Measurements from ENCODE around the gene CRMP1.
A peak's percentile ranks its signal among the peaks of the same experiment; 100 is the strongest.
"Not testable (repeated sequence)": the region's sequence is repeated elsewhere in the genome, so short reads cannot be mapped to it uniquely, and the experiment has no call there.

Gene CRMP1

DNA sequence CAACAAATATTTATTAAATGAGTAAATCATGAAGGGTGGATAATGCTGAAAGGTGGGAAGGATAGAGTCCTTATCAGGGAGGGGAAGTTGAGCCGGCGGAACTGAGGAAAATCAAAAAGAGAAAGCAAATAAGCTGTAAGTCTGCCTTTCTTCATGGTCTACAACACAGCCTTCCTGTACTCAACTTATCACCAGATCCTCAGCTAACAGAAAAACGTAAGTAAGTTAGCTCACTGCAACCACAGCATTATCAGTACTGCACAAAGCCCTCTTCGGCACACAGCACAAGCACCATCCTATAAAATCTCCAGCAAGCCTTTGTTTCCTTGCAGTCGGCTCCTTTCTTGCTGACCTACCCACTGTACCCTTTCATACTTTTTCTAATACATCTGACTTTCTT lies 70.3 kb downstream of the CRMP1 start:
- no peak for DNase-seq (ENCODE audit: low spot score)

DNA sequence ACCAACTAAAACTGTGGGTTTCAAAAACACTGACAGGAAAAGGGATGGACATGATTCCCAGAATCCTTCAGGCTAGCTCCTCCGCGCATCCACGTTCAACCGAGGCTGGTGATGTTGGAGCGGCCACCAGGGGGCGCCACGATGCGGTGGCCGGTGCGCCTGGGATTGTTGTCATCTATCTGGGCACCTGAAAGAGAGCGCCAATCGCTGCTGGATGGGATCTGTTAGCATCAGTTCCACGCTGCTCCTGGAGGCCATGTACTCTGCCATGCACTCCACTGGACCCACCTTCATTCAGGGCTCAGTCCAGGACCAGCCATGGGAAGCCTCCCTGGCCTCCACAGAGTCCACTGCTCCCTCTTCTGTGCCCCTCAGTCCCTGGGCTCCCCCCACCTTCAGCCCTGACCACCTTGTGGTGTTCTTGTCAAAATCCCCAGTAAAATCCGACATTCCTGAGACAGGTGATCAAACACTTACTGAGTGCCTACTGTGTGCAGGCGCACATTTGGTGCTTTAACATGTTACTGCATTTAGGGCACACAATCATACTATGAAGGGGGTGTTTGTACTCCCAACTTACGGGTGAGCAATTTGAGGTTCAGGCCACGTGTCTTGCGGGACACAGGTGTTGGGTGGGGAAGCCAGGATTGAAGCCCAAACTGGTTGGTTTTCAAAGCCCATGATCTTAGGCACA lies 71.1 kb downstream of the CRMP1 start:
- peak; percentile 49 for DNase-seq (ENCODE audit: low spot score)

DNA sequence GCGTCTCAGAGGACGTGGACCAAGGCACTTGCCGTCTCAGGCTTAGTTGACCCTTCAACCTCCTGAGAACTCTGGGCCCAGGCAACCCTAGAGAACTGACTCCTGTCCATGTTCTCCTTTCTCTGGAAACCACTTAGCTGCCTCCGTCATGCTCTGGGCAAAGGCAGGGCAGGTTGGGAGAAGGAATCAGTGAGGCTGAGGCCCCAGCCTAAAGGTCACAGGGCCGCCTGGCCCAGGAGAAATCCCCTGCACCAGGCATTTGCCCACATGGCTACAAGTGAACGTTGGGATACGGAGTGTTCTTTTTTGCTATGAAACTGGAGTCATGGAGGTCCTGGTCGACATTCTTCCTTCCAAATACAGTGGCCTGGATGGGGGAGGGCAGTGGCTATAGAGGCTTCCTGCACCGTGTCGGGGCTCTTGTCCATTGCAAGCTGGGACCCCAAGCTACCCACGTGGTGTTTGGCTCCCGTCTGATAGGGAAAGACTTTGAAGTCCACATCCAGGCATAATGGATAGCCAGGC lies 76.0 kb downstream of the CRMP1 start:
- DNase-seq (ENCODE audit: low spot score) = no peak

DNA sequence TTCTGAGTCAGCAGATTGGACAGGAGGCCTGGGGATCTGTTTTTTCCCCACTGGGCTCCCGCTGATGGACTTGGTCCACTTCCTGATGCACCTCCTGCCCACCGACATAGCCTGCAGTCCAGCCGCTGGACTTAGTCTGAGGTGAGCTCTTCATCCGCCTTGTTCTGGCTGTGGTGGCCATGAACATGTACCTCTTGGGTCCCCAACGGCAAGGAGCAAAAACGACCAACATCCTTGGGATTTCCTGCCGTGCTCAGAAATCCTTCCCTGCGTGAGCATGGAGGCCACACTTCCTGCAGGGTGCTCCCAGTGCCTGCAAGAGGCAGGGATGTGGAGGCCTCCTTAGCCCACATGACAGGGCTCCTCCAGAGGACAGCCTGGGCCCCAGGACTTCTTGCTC lies 76.8 kb downstream of the CRMP1 start:
- no peak for DNase-seq (ENCODE audit: low spot score)

DNA sequence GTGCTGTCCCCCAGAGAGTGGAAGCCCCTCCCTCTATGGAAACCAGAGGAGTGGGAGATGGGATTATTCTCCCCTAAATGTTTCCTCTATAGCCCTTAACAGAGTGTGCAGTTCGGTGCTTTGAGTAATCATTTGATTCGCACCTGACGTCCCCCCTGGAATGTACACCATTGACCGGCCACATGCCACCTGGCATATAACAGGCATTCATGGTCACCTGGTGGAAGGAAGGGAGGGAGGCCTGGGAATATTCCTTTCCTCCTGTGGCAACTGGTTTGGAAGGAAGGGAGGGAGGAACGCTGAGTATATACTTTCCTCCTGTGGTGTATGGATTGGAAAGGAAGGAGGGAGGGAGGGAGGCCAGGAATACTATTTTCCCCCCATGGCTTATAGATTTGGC lies 77.2 kb downstream of the CRMP1 start:
- DNase-seq (ENCODE audit: low spot score) = no peak

DNA sequence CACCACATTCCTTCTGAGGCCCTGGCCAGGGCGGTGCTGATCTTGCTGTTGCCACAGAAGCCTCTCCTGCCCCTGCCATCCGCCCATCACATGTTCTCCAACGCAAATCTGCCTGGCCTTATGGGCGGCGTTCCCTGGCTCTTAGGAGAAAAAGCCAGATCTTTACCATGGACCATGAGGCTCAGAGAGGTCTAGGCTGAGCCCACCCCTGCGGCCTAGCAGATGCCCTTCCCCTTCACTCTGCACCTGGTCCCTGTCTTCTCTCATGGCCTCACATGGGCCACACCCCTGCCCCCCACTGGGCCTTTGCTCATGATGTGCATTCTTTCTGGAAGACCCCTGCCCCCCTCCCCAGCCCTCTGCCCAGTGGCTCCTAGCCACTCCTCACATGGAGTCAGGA lies 78.5 kb downstream of the CRMP1 start:
- DNase-seq (ENCODE audit: low spot score) = no peak

DNA sequence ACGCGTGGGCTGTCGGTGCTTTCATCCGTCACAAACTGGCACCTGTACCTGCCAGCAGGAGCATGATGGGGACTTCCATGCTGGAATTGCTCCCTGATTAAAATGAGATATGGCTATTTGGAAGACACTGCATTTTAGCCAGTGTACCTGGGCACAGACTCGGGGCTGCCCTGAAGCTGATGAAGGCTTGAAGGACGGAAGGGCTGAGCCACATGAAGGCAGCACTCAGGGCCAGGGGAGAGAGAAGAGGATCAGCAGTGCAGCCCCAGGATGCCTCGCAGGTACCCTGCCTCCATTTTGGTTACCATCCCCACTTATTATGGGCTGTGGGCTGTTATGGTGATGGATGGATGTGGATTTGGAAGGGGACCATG lies 79.0 kb downstream of the CRMP1 start:
- DNase-seq (ENCODE audit: low spot score) = no peak

DNA sequence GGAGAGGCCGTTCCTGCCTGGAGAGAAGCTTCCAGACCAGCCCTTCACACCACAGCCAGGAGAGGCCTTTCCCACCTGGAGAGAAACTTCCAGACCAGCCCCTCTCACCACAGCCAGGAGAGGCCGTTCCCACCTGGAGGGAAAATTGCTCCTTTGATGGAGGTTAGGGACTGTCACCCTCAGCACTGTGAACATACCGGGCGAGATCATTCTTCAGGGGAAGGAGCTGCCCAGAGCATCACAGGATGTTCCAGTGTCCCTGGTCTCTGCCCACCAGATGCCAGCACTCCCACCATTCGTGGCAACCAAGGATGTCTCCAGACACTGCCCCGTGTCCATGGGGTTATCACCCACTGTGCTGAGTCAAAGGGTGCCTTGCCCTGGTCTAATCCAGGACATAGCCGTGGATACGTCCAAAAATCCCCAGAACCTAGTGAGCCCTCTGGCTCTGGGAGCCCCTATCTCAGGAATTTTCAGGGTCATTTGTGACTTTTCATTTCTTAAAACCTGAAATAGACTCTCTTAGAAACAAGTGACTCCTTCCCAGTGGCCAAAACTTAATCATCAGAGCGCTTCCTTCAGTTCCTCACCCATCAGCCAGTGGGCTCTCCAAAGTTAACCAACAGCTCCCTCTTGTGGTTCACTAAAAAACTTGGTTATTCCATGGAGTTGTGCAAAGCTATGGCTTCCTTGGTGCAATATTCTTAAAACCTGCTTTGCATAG lies 80.2 kb downstream of the CRMP1 start:
- peak; percentile 87 for DNase-seq (ENCODE audit: low spot score)

DNA sequence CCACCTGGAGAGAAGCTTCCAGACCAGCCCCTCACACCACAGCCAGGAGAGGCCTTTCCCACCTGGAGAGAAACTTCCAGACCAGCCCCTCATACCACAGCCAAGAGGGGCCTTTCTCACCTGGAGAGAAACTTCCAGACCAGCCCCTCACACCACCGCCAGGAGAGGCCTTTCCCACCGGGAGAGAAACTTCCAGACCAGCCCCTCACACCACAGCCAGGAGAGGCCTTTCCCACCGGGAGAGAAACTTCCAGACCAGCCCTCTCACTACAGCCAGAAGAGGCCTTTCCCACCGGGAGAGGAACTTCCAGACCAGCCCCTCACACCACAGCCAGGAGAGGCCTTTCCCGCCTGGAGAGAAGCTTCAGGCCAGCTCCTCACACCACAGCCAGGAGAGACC lies 80.8 kb downstream of the CRMP1 start:
- not testable (repeated sequence) for DNase-seq (ENCODE audit: low spot score)

DNA sequence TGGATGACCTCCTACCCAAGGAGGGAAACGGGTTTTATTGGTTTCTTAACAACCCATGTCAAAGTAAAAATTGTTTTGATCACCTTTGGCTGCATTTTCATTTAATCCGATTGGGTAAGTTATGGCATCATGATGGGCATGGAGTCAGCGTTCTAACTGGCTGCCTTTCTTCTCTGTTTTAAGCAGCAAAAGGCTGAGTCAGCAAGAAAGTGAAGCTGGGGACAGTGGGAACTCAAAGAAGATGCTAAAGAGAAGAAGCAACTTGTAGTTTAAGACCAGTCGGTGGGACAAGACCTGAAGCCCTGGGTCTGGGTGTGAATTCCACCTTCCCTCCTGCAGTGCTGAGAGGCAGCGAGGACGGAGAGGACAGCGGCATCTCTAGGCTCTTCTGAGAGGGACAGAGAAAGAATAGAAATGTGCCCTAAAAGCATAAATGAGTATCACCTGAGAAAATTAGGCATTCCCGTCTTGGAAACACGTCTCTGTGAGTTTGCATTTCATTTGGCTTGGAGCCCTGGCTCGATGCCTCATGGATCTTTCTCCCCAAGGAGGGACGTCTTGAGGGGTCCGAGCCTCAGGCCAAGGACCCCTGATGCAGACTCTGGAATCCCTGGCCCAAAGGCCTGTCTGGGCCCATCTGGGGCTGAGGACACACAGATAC lies 82.0 kb downstream of the CRMP1 start:
- no peak for DNase-seq (ENCODE audit: low spot score)

DNA sequence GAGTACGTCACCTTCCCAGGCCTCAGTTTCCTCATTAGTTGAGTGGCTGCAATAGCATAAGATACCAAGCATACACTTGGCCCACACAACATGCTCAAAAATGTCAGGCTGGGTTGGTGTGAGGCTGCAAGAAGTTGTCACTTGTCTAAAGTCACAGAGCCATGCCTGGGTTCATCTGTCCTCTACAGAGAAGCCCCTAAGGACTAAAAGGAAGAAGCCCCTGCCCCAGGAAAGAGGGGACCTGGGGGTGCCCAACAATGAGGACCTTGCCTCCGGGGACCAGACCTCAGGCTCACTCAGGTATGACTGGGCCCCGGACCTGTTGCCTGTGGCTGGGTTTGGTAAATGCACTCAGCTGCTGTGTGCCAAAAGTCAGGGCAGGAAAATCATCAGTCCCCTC lies 82.7 kb downstream of the CRMP1 start:
- no peak for DNase-seq (ENCODE audit: low spot score)

DNA sequence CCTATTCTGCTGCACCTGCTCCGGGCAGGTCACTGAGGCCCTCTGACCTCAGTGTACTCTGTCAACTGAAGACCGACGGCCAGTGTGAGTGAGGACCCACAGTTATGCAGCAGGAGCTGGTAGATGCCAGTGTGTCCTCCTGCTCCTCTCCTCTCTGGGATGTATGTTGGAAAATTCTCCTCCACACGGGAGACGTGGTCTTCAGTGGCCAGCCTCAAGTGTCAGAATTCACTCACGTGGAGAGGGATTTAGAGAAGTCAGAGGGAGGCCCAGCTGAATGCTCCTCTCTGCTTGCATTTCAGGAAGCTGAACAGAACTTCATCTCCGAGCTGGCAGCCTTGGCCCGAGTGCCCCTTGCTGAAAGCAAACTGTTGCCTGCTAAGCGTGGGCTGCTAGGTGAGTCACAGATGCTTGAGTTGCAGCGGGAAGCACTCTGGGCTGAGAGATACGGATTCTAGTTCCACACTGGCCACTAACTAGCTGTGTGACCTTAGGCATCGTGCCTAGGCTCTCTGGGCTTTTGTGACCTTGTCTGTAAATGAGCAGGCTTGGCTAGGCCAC lies 83.6 kb downstream of the CRMP1 start:
- DNase-seq (ENCODE audit: low spot score) = no peak

DNA sequence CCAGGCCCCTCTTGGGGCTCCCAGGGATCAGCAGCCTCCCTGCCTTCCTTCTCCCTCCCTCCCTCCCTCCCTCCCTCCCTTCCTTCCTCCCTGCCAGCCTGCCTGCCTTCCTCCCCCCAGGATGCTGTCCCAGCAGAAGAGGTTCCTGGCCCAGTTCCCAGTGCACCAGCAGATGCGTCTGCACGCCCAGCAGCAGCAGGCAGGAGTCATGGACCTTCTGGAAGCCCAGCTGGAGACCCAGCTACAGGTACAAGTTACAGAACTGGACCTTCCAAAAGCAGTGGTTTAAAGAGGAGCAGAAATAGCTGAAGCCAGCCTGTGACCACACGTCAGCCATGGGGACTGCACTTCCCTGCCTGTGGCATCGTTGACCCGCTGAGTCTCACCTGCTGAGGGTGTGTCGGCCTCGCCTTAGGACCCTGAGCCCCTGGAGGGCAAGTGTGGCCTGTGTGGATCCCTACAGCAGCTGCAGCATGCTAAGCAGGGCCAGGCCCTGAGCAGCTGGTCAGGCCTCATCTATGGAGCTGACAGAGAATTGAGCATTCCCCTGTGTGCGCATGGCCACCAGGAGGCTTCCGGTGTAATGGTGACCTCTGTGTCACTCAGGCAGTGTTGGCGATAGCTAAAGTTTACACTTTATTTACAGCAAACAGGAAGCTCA lies 84.7 kb downstream of the CRMP1 start:
- DNase-seq (ENCODE audit: low spot score) = no peak

DNA sequence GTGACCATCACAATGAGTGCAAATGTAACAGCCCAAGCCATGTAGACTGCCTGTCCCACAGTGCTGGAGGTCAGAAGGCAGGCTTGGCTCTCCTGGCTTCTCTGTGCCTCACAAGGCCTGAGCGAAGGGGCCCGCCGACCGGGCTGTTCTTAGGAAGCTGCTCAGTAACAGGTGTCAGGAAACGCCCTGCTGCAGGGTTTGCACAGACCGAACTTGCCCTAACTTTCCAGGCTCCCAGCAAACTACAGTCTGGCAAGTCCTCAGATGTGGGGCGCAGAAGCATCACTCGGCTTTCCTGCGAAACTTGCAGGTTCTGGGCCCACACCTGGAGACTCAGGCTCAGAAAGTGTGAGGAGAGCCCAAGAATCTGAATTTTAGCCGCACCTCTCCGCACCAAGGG lies 87.6 kb downstream of the CRMP1 start:
- DNase-seq (ENCODE audit: low spot score) = no peak

DNA sequence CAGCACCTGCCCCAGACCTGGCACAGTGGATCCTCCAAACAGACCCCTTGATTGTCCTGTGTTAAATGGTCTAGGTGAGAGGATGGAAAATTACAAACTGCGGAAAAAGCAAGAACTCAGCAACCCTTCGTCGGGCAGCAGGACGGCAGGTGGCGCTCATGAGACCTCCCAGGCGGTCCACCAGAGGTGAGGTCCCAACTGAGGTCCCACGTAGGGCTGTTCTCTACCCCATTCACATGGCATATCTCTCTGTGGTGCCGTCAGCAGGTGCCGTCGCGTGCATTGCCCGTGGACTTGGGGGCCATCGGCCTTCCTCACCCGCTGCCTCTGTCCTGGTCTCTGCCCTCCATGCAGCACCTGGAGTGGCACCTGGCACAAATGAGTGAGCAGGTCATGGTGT lies 88.2 kb downstream of the CRMP1 start:
- DNase-seq (ENCODE audit: low spot score) = no peak

DNA sequence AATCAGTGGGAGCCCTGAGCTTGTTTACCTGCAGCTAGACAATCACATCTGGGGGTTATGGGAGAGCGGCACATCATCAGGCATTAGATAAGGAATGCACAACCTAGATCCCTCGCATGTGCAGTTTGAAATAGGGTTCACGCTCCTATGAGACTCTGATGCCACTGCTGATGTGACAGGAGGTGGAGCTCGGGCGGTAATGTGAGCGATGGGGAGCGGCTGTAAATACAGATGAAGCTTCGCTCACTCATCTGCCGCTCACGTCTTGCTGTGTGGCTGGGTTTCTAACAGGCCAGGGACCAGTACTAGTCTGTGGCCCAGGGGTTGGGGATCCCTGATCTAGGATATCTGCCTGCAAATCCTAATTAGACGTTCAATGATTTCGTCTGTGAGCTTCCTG lies 90.3 kb downstream of the CRMP1 start:
- DNase-seq (ENCODE audit: low spot score) = no peak

DNA sequence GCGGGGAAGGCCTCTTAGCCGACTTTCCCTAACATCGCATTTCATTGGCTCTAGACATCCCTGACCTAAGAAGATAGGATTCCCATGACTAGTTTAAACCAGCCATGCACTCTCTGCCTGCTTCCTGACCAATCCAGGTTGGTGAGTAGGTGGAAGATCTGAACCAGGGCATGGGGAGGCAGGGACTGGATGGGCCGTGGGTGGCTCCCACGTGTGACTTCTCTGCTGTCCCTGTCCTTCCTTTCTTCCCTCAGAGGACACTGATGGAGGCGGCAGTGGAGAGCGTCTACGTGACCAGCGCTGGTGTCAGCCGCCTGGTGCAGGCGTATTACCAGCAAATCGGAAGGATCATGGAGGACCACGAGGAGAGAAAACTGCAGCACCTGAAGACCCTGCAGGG lies 91.2 kb downstream of the CRMP1 start:
- DNase-seq (ENCODE audit: low spot score) = no peak

DNA sequence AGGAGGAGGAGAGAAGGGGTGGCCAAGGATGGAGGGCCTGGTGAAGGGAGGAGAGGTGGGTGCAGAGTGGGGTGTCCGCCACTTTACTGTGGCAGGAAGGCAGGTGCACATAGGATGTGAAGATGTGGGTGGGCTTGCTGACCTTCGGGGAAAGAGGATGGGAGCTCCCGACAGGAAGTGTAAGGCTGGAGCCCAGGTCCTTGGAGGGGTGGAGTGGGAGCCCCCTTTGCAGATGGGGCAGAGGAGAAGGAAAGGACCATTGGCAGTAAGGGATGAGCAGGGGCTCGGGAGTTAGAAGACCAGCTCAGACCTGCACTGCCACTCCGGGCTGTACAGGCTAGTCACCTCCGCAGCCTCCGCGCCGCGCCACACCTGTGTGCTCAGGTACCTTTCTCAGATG lies 92.4 kb downstream of the CRMP1 start:
- DNase-seq (ENCODE audit: low spot score) = no peak

DNA sequence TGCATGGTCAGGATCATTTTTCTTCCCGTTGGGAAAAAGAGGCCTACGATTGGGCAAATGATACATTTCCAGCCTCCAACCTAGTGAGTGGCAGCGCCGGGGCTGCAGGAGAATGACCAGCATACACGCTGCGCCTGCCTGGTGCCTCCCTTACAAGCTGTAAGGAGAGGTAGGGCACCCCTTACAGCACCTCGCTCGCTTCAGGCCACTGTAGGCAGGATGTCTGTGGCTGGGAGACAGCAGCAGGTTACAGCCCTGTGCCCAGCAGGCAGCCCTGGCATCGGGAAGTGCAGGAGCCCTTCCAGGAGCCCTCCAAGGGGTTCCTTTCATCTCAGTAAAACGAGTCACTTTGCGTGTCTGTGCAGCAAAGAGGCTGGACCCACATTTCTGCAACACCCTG lies 93.5 kb downstream of the CRMP1 start:
- DNase-seq (ENCODE audit: low spot score) = no peak

DNA sequence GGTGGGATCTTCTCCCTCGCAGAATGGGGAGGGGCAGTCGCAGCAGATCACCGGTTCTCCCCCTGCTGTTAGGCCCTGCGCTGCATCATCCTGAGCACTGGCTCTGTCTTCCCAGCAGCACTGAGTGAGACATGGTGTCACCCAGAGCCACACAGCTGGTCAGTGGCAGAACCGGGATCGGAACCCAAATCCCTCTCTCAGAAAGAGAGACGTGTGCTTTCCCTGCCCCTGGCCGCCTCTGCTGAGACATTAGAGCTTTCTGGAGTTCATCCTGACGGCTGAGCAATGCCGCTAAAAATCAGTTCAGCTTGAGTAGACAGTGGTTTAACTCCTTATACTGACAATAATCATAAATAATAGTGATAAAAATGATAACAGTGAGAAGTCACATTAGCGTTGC lies 93.9 kb downstream of the CRMP1 start:
- no peak for DNase-seq (ENCODE audit: low spot score)

DNA sequence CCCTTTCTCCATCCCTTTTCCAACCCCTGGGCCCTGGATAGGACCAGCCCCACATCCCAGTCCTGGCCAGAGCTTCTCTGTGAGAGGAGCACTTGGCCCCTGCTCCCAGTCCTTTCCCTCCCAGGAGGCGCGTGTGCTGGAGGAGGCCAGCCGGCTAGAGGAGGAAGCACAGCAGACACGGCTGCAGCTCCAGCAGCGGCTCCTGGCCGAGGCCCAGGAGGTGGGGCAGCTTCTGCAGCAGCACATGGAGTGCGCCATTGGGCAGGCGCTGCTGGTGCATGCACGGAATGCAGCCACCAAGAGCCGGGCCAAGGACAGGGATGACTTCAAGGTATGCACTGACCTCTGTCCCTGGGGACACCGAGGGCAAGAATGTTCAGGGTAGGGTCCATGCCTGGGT lies 94.4 kb downstream of the CRMP1 start:
- DNase-seq (ENCODE audit: low spot score) = peak; percentile 48

DNA sequence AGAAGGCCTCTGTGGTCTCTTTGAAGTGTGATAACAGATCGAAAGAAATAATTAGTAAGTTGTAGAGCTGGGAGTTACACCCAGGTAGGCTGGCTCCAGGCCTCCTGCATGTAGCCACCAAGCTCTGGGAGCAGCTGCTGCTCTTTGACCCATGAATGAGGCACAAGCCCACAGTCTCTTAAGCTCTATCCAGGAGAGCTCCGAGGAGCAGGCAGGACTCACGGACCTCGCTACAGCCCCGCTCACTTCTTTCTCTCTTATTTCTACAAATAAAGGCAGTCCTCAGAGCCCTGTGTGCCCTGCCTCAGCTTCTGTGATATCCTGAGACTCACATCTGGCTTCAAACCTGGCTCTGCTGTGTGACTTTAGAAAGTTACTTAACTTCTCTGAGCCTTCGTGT lies 95.0 kb downstream of the CRMP1 start:
- no peak for DNase-seq (ENCODE audit: low spot score)

All from GM03348 (cell line).